Suprapubic skin (tissue), 4 donors: ENCODE data around the gene GREM1. TPM values are rescaled to one million over a fixed set of nuclear protein-coding genes. Genes with fewer than 3 reads are reported as not detected.
A peak's percentile ranks its signal among the peaks of the same experiment; 100 is the strongest.

Source experiments
- DNase-seq, 2 donors: peaks; one replicate each; pipeline ENCODE4 v3.0.0-alpha.2; 2019; ENCODE audit warnings: low spot score in 2 of 2
- H3K27ac ChIP-seq: fragments of 200-600 bp; sonication (generic); one replicate; pipeline ENCODE4 v1.5.1; 2019
- H3K27me3 ChIP-seq: fragments of 200-600 bp; sonication (generic); one replicate; pipeline ENCODE4 v1.5.1; 2019
- H3K36me3 ChIP-seq: fragments of 200-600 bp; sonication (generic); one replicate; pipeline ENCODE4 v1.5.1; 2019
- H3K4me1 ChIP-seq: fragments of 200-600 bp; sonication (generic); one replicate; pipeline ENCODE4 v1.5.1; 2019
- H3K4me3 ChIP-seq: fragments of 200-600 bp; sonication (generic); one replicate; pipeline ENCODE4 v1.5.1; 2019; ENCODE audit warnings: mild to moderate bottlenecking
- H3K9me3 ChIP-seq: fragments of 200-600 bp; sonication (generic); one replicate; pipeline ENCODE4 v1.5.1; 2019
- EP300 ChIP-seq: sonication (generic); formaldehyde crosslinking; IDR thresholded peaks from one replicate; pipeline ENCODE4 v1.6.1; 2017; ENCODE audit warnings: antibody characterized with exemption
- POLR2A ChIP-seq, 2 donors: fragments of 450-650 bp; IDR thresholded peaks; one replicate each; pipeline ENCODE4 v1.6.1; 2017; ENCODE audit warnings: antibody characterized with exemption in 2 of 2, mild to moderate bottlenecking in 2 of 2, moderate library complexity in 2 of 2
- POLR2AphosphoS5 ChIP-seq, 3 donors: sonication (generic); formaldehyde crosslinking; IDR thresholded peaks; one replicate each; pipeline ENCODE4 v1.6.1; 2017; ENCODE audit warnings: antibody characterized with exemption in 3 of 3
- WGBS: methylation state at CpG from one replicate; pipeline ENCODE4 v1.1.5; 2018; 5-methylcytosine and 5-hydroxymethylcytosine counted together
- total RNA-seq, 4 donors: library from RNA; depleted of rRNA; stranded (reverse); fragments of >200 nt; gene quantifications; one replicate each; pipeline ENCODE4 v1.1.0, GENCODE V29; 2016
- TF ChIP-seq, protein P1 (sequence below), 2 donors: fragments of 200-600 bp in 1 of 2; fragments of 450-650 bp in 1 of 2; sonication (generic) in 1 of 2; IDR thresholded peaks; one replicate each; pipeline ENCODE4 v1.5.1; 2016 to 2019; ENCODE audit warnings: antibody characterized with exemption in 2 of 2, mild to moderate bottlenecking in 1 of 2, moderate library complexity in 1 of 2

Gene GREM1
- total RNA-seq, 4 donors from 2014 or later = 0.85 to 3.6 (median 1.6) TPM

DNA sequence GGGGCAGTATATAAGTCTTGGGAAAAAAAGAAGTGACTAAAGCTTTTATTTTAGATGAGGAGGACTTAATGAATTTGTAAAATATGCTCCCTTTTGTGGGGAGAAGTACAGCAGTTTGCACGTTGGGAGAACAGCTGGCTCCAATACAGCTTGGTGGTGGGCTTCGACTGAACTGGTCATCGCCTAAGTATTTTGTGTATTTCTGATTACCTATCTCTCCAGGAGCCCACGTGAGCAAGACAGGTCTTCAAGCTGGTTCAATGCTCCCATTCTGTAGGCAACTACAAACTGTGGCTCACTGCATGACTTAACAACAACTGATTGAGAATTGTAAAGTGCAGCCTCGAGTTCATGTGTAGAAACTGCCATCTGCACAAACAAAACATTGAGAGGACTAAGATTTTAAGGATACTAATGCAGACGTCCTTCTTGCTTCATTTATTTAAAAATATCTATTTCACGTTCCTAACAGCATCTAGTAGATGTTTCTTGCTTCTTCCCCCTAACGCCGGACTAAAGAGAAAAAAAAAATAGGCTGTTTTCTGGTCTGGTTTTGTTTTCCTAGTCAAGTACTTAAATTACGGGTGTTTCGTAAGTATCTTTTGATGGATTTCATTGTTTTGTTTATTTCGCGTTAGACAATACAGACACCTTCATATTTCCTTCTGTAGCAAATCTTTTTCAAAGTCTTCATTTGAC lies 1.4 kb upstream of the GREM1 start:
- no peak for DNase-seq
- TF ChIP-seq, protein P1, sequence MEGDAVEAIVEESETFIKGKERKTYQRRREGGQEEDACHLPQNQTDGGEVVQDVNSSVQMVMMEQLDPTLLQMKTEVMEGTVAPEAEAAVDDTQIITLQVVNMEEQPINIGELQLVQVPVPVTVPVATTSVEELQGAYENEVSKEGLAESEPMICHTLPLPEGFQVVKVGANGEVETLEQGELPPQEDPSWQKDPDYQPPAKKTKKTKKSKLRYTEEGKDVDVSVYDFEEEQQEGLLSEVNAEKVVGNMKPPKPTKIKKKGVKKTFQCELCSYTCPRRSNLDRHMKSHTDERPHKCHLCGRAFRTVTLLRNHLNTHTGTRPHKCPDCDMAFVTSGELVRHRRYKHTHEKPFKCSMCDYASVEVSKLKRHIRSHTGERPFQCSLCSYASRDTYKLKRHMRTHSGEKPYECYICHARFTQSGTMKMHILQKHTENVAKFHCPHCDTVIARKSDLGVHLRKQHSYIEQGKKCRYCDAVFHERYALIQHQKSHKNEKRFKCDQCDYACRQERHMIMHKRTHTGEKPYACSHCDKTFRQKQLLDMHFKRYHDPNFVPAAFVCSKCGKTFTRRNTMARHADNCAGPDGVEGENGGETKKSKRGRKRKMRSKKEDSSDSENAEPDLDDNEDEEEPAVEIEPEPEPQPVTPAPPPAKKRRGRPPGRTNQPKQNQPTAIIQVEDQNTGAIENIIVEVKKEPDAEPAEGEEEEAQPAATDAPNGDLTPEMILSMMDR (IDR thresholded peaks at IDR 0.05) = no peak
- no peak for TF ChIP-seq POLR2AphosphoS5 (IDR thresholded peaks at IDR 0.05)
- WGBS = 48% methylated on average over 13 of the region's 13 CpGs
- H3K27me3 ChIP-seq = peaks cover 73% of the 10 kb centered on the region
- H3K27ac ChIP-seq = no peak overlapping the region
- H3K4me1 ChIP-seq = peaks cover 29% of the 10 kb centered on the region
- no peaks in the 10 kb centered on the region for H3K9me3 ChIP-seq
- H3K36me3 ChIP-seq = no peaks in the 10 kb centered on the region
- H3K4me3 ChIP-seq = peak overlapping the region; percentile 50

- Histone ChIP-seq H3K9me3 (no peaks in the 10 kb centered on the region), H3K27ac (peak overlapping the region; percentile 57), H3K4me1 (peaks cover 29% of the 10 kb centered on the region), H3K4me3 (peak overlapping the region; percentile 50), H3K27me3 (peaks cover 73% of the 10 kb centered on the region), H3K36me3 (no peaks in the 10 kb centered on the region)
- TF ChIP-seq EP300 (no peak), POLR2AphosphoS5 (IDR thresholded peaks at IDR 0.05) (no peak), POLR2A (IDR thresholded peaks at IDR 0.05) (no peak)
- TF ChIP-seq, protein P1 (IDR thresholded peaks at IDR 0.05) = no peak
- DNase-seq = no peak
- WGBS = 18% methylated on average over 19 of the region's 21 CpGs
These were observed 834 bp upstream of the GREM1 start for GRCh38 chr15:32716915-32717425.

GRCh38 chr15:32718227-32718820 lies 520 bp downstream of the GREM1 start:
- Histone ChIP-seq H3K4me3 (peak overlapping the region; percentile 50), H3K9me3 (no peaks in the 10 kb centered on the region), H3K36me3 (no peaks in the 10 kb centered on the region), H3K4me1 (peaks cover 29% of the 10 kb centered on the region), H3K27me3 (peaks cover 65% of the 10 kb centered on the region), H3K27ac (peak overlapping the region; percentile 57)
- 2% methylated on average over 41 of the region's 60 CpGs for WGBS
- TF ChIP-seq, protein P1 (IDR thresholded peaks at IDR 0.05) = no peak
- TF ChIP-seq EP300 (no peak), POLR2AphosphoS5 (IDR thresholded peaks at IDR 0.05) (no peak), POLR2A (IDR thresholded peaks at IDR 0.05) (no peak)
- DNase-seq = no peak

GRCh38 chr15:32718821-32719716 lies 1.3 kb downstream of the GREM1 start:
- no peaks in the 10 kb centered on the region for H3K36me3 ChIP-seq
- no peaks in the 10 kb centered on the region for H3K9me3 ChIP-seq
- H3K4me1 ChIP-seq = peaks cover 29% of the 10 kb centered on the region
- DNase-seq = no peak
- peak overlapping the region; percentile 50 for H3K4me3 ChIP-seq
- peak overlapping the region; percentile 57 for H3K27ac ChIP-seq
- peaks cover 61% of the 10 kb centered on the region for H3K27me3 ChIP-seq
- no peak for TF ChIP-seq POLR2A (IDR thresholded peaks at IDR 0.05)
- TF ChIP-seq, protein P1 (IDR thresholded peaks at IDR 0.05) = no peak
- WGBS = 6% methylated on average over 20 of the region's 70 CpGs

GRCh38 chr15:32721596-32721995 lies 3.8 kb downstream of the GREM1 start:
- no peak overlapping the region for H3K27ac ChIP-seq
- H3K9me3 ChIP-seq = no peaks in the 10 kb centered on the region
- no peak for DNase-seq
- peaks cover 41% of the 10 kb centered on the region for H3K27me3 ChIP-seq
- 74% methylated on average over 6 of the region's 6 CpGs for WGBS
- no peak for TF ChIP-seq EP300
- TF ChIP-seq POLR2A (IDR thresholded peaks at IDR 0.05) = no peak
- TF ChIP-seq POLR2AphosphoS5 (IDR thresholded peaks at IDR 0.05) = no peak
- TF ChIP-seq, protein P1 (IDR thresholded peaks at IDR 0.05) = no peak
- H3K4me3 ChIP-seq = no peak overlapping the region
- H3K4me1 ChIP-seq = peaks cover 29% of the 10 kb centered on the region
- no peaks in the 10 kb centered on the region for H3K36me3 ChIP-seq
